NCI-H1105 treated with DMSO at 0.1 percent for 48 hours (cell line): ENCODE data around the gene UVSSA.
"Not testable (repeated sequence)": the region's sequence is repeated elsewhere in the genome, so short reads cannot be mapped to it uniquely, and the experiment has no call there.

Experiments used
- DNase-seq: peaks from one replicate; lab custom pipeline; 2025; lab: John Stamatoyannopoulos, UW

UVSSA gene

GRCh38 chr4:1421657-1422056, 74.6 kb downstream of the UVSSA start:
- DNase-seq, result no peak

GRCh38 chr4:1427010-1427409, 80.0 kb downstream of the UVSSA start:
- no peak for DNase-seq

- DNase-seq, result not testable (repeated sequence)
These were observed 96.7 kb downstream of the UVSSA start for GRCh38 chr4:1443688-1444172.
